Lower leg skin (tissue), 4 donors: ENCODE results near the gene BIRC7. TPM values are rescaled to one million over a fixed set of nuclear protein-coding genes. Genes with fewer than 3 reads are reported as not detected.

Source experiments
- DNase-seq, 2 donors: peaks; one replicate each; pipeline ENCODE4 v3.0.0-alpha.2; 2019; ENCODE audit warnings: low spot score in 2 of 2
- H3K4me3 ChIP-seq: fragments of 200-600 bp; sonication (generic); 2 replicates; pipeline ENCODE4 v1.5.1; 2017; ENCODE audit warnings: mild to moderate bottlenecking, low read depth; ENCODE audit not compliant: poor library complexity, severe bottlenecking
- POLR2A ChIP-seq, 2 donors: fragments of 450-650 bp; IDR thresholded peaks; one replicate each; pipeline ENCODE4 v1.6.1; 2016 to 2017; ENCODE audit warnings: antibody characterized with exemption in 2 of 2, mild to moderate bottlenecking in 1 of 2, moderate library complexity in 1 of 2
- WGBS, 2 donors: methylation state at CpG; one replicate each; pipeline ENCODE4 v1.1.5; 2018; 5-methylcytosine and 5-hydroxymethylcytosine counted together
- intact Hi-C: fragments of 100-400 bp; cut with DNase I; formaldehyde crosslinking; loops from one replicate; pipeline ENCODE4 v1.15.0; 2023; ENCODE audit warnings: low total_unique reads
- total RNA-seq, 4 donors: library from RNA; depleted of rRNA; stranded (reverse); fragments of >200 nt; gene quantifications; one replicate each; pipeline ENCODE4 v1.1.0, GENCODE V29; 2016
- TF ChIP-seq, protein P1 (sequence below), 3 donors: fragments of 450-650 bp; IDR thresholded peaks; one replicate each; pipeline ENCODE4 v1.5.1; 2016; ENCODE audit warnings: antibody characterized with exemption in 3 of 3, mild to moderate bottlenecking in 3 of 3, moderate library complexity in 2 of 3

The BIRC7 gene
- total RNA-seq, 4 donors from 2014 or later: 0.53 to 2.5 (median 1.4) TPM; not detected in 1

DNA sequence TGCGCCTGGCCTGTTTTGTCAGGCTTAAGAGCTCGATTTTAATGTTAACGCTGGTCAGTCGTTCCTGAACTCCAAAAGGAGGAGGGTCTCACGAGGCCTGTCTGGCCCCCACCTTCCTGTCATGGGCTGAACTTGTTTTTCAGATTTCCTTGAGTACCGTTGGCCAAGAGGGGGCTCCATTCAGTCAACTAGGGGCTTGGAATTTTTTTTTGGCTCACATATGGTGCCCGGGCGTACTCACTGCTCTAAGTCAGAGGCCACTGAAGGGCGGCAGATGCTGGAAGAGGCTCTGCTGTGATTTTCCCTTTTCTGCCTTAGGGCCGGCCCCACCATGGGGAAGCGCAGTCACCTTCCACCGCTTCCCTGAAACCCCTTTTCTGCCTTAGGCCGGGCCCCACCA, 6.9 kb upstream of the BIRC7 start:
- TF ChIP-seq POLR2A (IDR thresholded peaks at IDR 0.05): no peak
- TF ChIP-seq, protein P1, sequence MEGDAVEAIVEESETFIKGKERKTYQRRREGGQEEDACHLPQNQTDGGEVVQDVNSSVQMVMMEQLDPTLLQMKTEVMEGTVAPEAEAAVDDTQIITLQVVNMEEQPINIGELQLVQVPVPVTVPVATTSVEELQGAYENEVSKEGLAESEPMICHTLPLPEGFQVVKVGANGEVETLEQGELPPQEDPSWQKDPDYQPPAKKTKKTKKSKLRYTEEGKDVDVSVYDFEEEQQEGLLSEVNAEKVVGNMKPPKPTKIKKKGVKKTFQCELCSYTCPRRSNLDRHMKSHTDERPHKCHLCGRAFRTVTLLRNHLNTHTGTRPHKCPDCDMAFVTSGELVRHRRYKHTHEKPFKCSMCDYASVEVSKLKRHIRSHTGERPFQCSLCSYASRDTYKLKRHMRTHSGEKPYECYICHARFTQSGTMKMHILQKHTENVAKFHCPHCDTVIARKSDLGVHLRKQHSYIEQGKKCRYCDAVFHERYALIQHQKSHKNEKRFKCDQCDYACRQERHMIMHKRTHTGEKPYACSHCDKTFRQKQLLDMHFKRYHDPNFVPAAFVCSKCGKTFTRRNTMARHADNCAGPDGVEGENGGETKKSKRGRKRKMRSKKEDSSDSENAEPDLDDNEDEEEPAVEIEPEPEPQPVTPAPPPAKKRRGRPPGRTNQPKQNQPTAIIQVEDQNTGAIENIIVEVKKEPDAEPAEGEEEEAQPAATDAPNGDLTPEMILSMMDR (IDR thresholded peaks at IDR 0.05): no peak
- DNase-seq: no peak
- 52 to 58% methylated on average over 13 of the region's 13 CpGs for WGBS, 2 donors
- H3K4me3 ChIP-seq: no peak overlapping the region
- intact Hi-C loops: no loop called here

DNA sequence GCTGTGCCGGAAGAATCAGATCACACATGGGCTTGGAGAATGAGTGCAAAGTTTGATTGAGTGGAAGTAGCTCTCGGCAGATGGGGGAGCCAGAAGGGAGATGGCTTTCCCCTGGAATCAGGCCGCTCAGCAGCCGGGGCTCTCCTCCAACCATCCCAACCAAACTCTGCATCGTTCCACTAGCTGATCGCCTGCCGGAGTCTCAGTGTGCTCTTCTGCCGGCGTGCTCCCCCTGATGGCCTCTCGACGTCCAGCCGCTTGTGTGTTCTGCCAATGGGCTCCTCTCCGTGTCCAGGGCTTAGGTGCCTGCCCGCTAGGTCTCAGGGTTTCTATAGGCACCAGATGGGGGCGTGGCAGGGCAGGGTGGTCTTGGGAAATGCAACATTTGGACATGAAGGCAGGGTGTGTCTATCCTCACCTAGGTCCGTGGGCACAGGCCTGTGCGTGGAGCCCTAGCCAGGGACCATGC, 4.9 kb upstream of the BIRC7 start:
- intact Hi-C loops: no loop called here
- no peak for TF ChIP-seq POLR2A (IDR thresholded peaks at IDR 0.05)
- TF ChIP-seq, protein P1 (IDR thresholded peaks at IDR 0.05): no peak
- no peak for DNase-seq
- 37% methylated on average over 14 to 16 of the region's 17 CpGs for WGBS, 2 donors
- H3K4me3 ChIP-seq: no peak overlapping the region

DNA sequence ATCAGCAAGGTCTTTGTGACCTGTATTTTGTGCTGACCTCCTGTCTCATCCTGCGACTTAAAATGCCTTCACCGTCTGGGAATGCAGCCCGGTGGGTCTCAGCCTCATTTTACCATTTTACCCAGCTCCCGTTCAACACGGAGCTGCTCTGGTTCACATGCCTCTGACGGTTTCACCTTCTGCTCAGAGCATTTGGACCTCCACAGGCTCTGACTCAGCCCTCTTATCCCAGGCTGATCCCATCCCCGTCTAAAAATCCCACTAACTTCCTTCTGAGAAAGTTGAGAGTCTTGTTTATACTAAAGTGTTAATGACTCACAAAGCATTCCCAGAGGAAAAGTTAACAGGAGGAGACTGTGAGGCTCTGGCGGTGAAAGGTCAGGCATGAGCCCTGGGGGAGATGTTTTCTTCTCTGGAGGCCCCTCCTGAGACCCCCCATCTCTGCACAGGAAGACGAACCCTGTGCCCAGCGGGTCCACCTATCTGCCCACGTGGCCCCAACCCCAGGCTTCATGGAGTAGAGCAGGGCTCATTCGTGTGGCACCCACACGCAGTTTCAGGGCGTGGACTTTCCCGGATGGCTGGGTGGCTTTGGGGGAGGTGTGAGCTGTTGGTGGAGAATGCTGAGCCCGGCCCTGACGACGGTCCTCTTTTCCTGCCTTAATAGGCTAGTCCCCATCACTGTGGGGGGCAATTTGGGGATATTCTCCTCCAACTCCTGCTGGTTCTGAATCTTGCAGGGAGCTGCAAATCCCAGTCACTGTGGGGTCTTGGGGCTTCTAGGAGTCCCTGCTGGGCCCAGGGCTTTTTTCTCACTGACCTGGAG, 3.3 kb upstream of the BIRC7 start:
- WGBS, 2 donors: 62% methylated on average over 17 to 18 of the region's 18 CpGs
- DNase-seq: no peak
- intact Hi-C loops: no loop called here

DNA sequence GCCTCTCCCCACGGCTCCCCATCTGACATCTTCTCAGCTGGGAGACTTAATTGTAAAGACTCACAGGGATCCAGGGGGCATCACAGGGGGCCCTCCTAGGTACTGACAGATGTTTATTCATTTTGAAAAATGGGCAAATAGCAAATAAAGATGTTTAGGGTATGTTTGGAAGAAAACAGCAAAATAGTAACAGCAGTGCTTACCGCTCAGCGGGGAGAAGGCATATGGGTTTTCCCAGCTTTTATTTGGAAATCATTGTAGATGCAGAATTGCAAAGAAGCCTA, 2.7 kb upstream of the BIRC7 start:
- WGBS, 2 donors: 59 to 90% methylated on average over 3 of the region's 3 CpGs
- no peak for DNase-seq
- TF ChIP-seq, protein P1 (IDR thresholded peaks at IDR 0.05): no peak
- TF ChIP-seq POLR2A (IDR thresholded peaks at IDR 0.05): no peak
- intact Hi-C loops: no loop called here
- H3K4me3 ChIP-seq: no peak overlapping the region

More for the DNA sequence above, 3.3 kb upstream of the BIRC7 start:
- TF ChIP-seq, protein P1 (IDR thresholded peaks at IDR 0.05): no peak
- TF ChIP-seq POLR2A (IDR thresholded peaks at IDR 0.05): no peak
- no peak overlapping the region for H3K4me3 ChIP-seq

DNA sequence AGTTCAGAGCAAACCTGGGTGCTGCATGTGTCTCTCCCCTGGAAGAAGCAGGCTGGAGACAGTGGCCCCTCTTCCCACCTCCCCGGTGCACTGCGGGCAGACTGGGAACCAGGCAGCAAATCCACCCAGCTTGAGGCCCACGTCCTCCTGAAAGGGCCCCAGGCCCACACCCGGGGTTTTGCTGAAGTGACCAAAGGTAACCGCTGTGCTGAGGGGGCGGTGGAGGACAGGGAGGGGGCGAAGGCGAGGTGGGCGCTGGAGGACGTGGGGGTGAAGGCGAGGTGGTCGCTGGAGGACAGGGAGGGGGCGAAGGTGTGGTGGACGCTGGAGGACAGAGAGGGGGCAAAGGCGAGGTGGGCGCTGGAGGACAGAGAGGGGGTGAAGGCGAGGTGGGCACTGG, 1.8 kb upstream of the BIRC7 start:
- H3K4me3 ChIP-seq: no peak overlapping the region
- TF ChIP-seq, protein P1 (IDR thresholded peaks at IDR 0.05): no peak
- TF ChIP-seq POLR2A (IDR thresholded peaks at IDR 0.05): no peak
- no peak for DNase-seq
- intact Hi-C loops: no loop called here
- WGBS, 2 donors: 80 to 85% methylated on average over 17 of the region's 17 CpGs
